SK-N-SH (cell line): ENCODE results near the gene ZMYND8. TPM values are rescaled to one million over a fixed set of nuclear protein-coding genes. Genes with fewer than 3 reads are reported as not detected.
A peak's percentile ranks its signal among the peaks of the same experiment; 100 is the strongest.
"Not testable (repeated sequence)": the region's sequence is repeated elsewhere in the genome, so short reads cannot be mapped to it uniquely, and the experiment has no call there.

ENCODE experiments used
- CTCF ChIA-PET: fragments of 300-600, 350-600 bp; formaldehyde crosslinking; extraction: SDS; loops from one replicate; lab custom pipeline; 2021; lab: Yijun Ruan, JAX
- POLR2A ChIA-PET: fragments of 350-600 bp; sonication (Branson Sonifier 250); formaldehyde crosslinking; extraction: SDS; loops from one replicate; lab custom pipeline; 2020; ENCODE audit warnings: antibody characterized with exemption, inconsistent platforms; lab: Yijun Ruan, JAX
- DNase-seq: peaks from one replicate; pipeline ENCODE4 v3.0.0; 2012
- H2AFZ ChIP-seq: fragments of 200-600 bp; sonication (generic); 2 replicates; pipeline ENCODE4 v1.8.1; 2016; ENCODE audit warnings: antibody characterized with exemption, mild to moderate bottlenecking, low read depth
- H3F3A ChIP-seq: fragments of 200-600 bp; sonication (generic); replicated peaks from 2 replicates; pipeline ENCODE3; 2016; ENCODE audit warnings: antibody characterized with exemption, mild to moderate bottlenecking; ENCODE audit not compliant: insufficient read depth
- H3K27ac ChIP-seq, 2 experiments: fragments of 200-500 bp in 1 of 2; fragments of 200-600 bp in 1 of 2; sonication (Bioruptor generic) in 1 of 2; sonication (generic), shearing (Covaris generic) in 1 of 2; 2 replicates each; pipeline versions ENCODE4 v1.5.1 to v1.6.1; 2014 to 2016; ENCODE audit warnings: low read depth in 2 of 2, inconsistent platforms in 1 of 2, low read length in 1 of 2, mild to moderate bottlenecking in 1 of 2, mixed read lengths in 1 of 2
- H3K27me3 ChIP-seq: fragments of 200-600 bp; sonication (generic), shearing (Covaris generic); 2 replicates; pipeline ENCODE4 v1.6.1; 2016; ENCODE audit warnings: mixed run types; ENCODE audit not compliant: insufficient read depth
- H3K36me3 ChIP-seq, 2 experiments: fragments of 200-500 bp in 1 of 2; fragments of 200-600 bp in 1 of 2; sonication (Bioruptor generic) in 1 of 2; sonication (generic) in 1 of 2; replicated peaks in 1 of 2; 2 replicates each; pipeline versions ENCODE3 to v1.5.1; 2014 to 2016; ENCODE audit warnings: low read length in 1 of 2, mild to moderate bottlenecking in 1 of 2; ENCODE audit not compliant: insufficient read depth in 2 of 2, control insufficient read depth in 1 of 2
- H3K4me1 ChIP-seq, 2 experiments: fragments of 200-500 bp in 1 of 2; fragments of 200-600 bp in 1 of 2; sonication (Bioruptor generic) in 1 of 2; sonication (generic), shearing (Covaris generic) in 1 of 2; 2 replicates each; pipeline versions ENCODE4 v1.5.1 to v1.6.1; 2014 to 2016; ENCODE audit warnings: low read depth in 1 of 2, low read length in 1 of 2, mixed run types in 1 of 2; ENCODE audit not compliant: insufficient read depth in 2 of 2, control insufficient read depth in 1 of 2
- H3K4me2 ChIP-seq: fragments of 200-600 bp; sonication (generic), shearing (Covaris generic); 2 replicates; pipeline ENCODE4 v1.6.1; 2017; ENCODE audit warnings: mixed run types
- H3K4me3 ChIP-seq, 2 experiments: fragments of 200-500 bp in 1 of 2; fragments of 200-600 bp in 1 of 2; sonication (Bioruptor generic) in 1 of 2; sonication (generic), shearing (Covaris generic) in 1 of 2; 2 replicates each; pipeline versions ENCODE4 v1.5.1 to v1.8.1; 2014 to 2016; ENCODE audit warnings: low read depth in 2 of 2, inconsistent platforms in 1 of 2, low read length in 1 of 2, mild to moderate bottlenecking in 1 of 2, mixed read lengths in 1 of 2, moderate library complexity in 1 of 2
- H3K79me2 ChIP-seq: fragments of 200-600 bp; sonication (generic); 2 replicates; pipeline ENCODE4 v1.8.1; 2017; ENCODE audit warnings: mild to moderate bottlenecking; ENCODE audit not compliant: insufficient read depth
- H3K9ac ChIP-seq: fragments of 200-600 bp; sonication (generic); 2 replicates; pipeline ENCODE4 v1.6.1; 2017; ENCODE audit warnings: mixed run types
- H3K9me2 ChIP-seq: fragments of 200-600 bp; sonication (generic); 2 replicates; pipeline ENCODE4 v1.6.1; 2017; ENCODE audit warnings: mixed run types
- H3K9me3 ChIP-seq: fragments of 200-600 bp; sonication (generic); 2 replicates; pipeline ENCODE4 v1.6.1; 2017; ENCODE audit warnings: mixed run types, mild to moderate bottlenecking, moderate library complexity
- H4K20me1 ChIP-seq: fragments of 200-600 bp; sonication (generic); 2 replicates; pipeline ENCODE4 v1.6.1; 2017; ENCODE audit warnings: mild to moderate bottlenecking, mixed run types; ENCODE audit not compliant: insufficient read depth
- ELF1 ChIP-seq: IDR thresholded peaks from 2 replicates; pipeline ENCODE4 v1.4.0; 2012
- EZH2phosphoT487 ChIP-seq: fragments of 200-600 bp; sonication (generic); IDR thresholded peaks from 2 replicates; pipeline ENCODE4 v1.6.1; 2017; ENCODE audit warnings: low read depth, mixed run types, mild to moderate bottlenecking, antibody characterized with exemption, moderate library complexity, borderline replicate concordance
- GATA2 ChIP-seq: sonication (generic); formaldehyde crosslinking; IDR thresholded peaks from 2 replicates; pipeline ENCODE4 v1.5.0; 2020; ENCODE audit warnings: mild to moderate bottlenecking, missing genetic modification reagents
- JUND ChIP-seq: IDR thresholded peaks from 2 replicates; pipeline ENCODE4 v1.4.0; 2012
- MEF2A ChIP-seq: IDR thresholded peaks from 2 replicates; pipeline ENCODE4 v1.4.0; 2012; ENCODE audit warnings: low read depth, borderline replicate concordance
- MXI1 ChIP-seq: IDR thresholded peaks from 2 replicates; pipeline ENCODE4 v1.6.1; 2012; ENCODE audit warnings: mild to moderate bottlenecking, low read depth, low read length, improper control_type of control experiment
- RAD21 ChIP-seq: IDR thresholded peaks from 2 replicates; pipeline ENCODE4 v1.6.1; 2012; ENCODE audit warnings: mild to moderate bottlenecking, low read length
- SIN3A ChIP-seq: IDR thresholded peaks from 2 replicates; pipeline ENCODE4 v1.6.1; 2012; ENCODE audit warnings: low read depth, mild to moderate bottlenecking, low read length, moderate library complexity, borderline replicate concordance
- SMC3 ChIP-seq: IDR thresholded peaks from 2 replicates; pipeline ENCODE4 v1.6.1; 2012; ENCODE audit warnings: low read depth, low read length, improper control_type of control experiment
- TAF1 ChIP-seq: IDR thresholded peaks from 2 replicates; pipeline ENCODE4 v1.6.1; 2012; ENCODE audit warnings: low read depth, mild to moderate bottlenecking, low read length, moderate library complexity, borderline replicate concordance
- TCF12 ChIP-seq: IDR thresholded peaks from 2 replicates; pipeline ENCODE4 v1.4.0; 2012
- TEAD4 ChIP-seq: IDR thresholded peaks from 2 replicates; pipeline ENCODE4 v1.4.0; 2012; ENCODE audit warnings: mild to moderate bottlenecking, borderline replicate concordance; ENCODE audit not compliant: insufficient read depth
- WGBS: methylation state at CpG from one replicate; pipeline ENCODE4 v1.1.6; 2017; ENCODE audit warnings: low lambda C conversion rate; 5-methylcytosine and 5-hydroxymethylcytosine counted together
- polyA plus RNA-seq, 3 experiments: library from polyadenylated mRNA; depleted of rRNA; stranded (reverse); fragments of >200 nt; gene quantifications; 2 replicates each; pipeline ENCODE4 v1.2.3, GENCODE V29; 2012
- TF ChIP-seq, protein P1 (sequence below): IDR thresholded peaks from 2 replicates; pipeline ENCODE4 v1.4.0; 2012; ENCODE audit warnings: low read depth, borderline replicate concordance
- TF ChIP-seq, protein P2 (sequence below): IDR thresholded peaks from 2 replicates; pipeline ENCODE4; 2012
- TF ChIP-seq, protein P3 (sequence below): IDR thresholded peaks from 2 replicates; pipeline ENCODE4 v1.4.0; 2012; ENCODE audit warnings: low read depth

Gene ZMYND8
- polyA plus RNA-seq, 1 of the 3 experiments (the other 2 are of a cell fraction): 25.3 TPM

DNA sequence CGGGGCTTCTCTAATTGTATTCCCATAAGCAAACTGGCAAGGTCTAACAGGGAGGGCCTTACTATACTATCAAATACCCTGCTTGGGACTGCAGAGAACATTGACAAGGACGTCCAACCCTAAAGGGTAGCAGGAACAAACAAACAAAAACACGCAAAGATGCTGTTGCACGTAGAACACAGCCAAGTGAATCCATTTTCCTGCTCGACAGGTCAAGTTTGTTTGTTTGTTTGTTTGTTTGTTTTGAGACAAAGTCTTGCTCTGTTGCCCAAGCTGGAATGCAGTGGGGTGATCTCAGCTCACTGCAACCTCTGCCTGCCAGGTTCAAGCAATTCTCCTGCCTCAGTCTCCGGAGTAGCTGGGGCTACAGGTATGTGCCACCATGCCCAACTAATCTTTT, 91.3 kb downstream of the ZMYND8 start:
- TF ChIP-seq JUND (no peak), EZH2phosphoT487 (no peak), TAF1 (no peak), GATA2 (CRISPR knock-in tag) (no peak), SMC3 (no peak), TEAD4 (no peak), TCF12 (no peak), RAD21 (no peak), MEF2A (no peak), SIN3A (no peak), ELF1 (no peak)
- TF ChIP-seq, protein P1, sequence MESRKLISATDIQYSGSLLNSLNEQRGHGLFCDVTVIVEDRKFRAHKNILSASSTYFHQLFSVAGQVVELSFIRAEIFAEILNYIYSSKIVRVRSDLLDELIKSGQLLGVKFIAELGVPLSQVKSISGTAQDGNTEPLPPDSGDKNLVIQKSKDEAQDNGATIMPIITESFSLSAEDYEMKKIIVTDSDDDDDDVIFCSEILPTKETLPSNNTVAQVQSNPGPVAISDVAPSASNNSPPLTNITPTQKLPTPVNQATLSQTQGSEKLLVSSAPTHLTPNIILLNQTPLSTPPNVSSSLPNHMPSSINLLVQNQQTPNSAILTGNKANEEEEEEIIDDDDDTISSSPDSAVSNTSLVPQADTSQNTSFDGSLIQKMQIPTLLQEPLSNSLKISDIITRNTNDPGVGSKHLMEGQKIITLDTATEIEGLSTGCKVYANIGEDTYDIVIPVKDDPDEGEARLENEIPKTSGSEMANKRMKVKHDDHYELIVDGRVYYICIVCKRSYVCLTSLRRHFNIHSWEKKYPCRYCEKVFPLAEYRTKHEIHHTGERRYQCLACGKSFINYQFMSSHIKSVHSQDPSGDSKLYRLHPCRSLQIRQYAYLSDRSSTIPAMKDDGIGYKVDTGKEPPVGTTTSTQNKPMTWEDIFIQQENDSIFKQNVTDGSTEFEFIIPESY: no peak
- TF ChIP-seq, protein P2, sequence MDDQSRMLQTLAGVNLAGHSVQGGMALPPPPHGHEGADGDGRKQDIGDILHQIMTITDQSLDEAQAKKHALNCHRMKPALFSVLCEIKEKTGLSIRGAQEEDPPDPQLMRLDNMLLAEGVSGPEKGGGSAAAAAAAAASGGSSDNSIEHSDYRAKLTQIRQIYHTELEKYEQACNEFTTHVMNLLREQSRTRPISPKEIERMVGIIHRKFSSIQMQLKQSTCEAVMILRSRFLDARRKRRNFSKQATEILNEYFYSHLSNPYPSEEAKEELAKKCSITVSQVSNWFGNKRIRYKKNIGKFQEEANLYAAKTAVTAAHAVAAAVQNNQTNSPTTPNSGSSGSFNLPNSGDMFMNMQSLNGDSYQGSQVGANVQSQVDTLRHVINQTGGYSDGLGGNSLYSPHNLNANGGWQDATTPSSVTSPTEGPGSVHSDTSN: no peak
- TF ChIP-seq, protein P3, sequence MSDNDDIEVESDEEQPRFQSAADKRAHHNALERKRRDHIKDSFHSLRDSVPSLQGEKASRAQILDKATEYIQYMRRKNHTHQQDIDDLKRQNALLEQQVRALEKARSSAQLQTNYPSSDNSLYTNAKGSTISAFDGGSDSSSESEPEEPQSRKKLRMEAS: no peak
- TF ChIP-seq, all 33 proteins: peak for 0
- ChIA-PET CTCF (interaction anchor here (4.0 to 4.6 kb wide), 2 partner anchors 8 to 119 kb away, joined by 34 to 38 read pairs; no protein-coding TSS in a partner anchor), POLR2A (no interaction called here)
- no peaks in the 10 kb centered on the region for H3K9me3 ChIP-seq
- no peak for DNase-seq
- H3K27ac ChIP-seq: 0 out of 4 replicates have a peak overlapping the region, but pooled peaks of 1 of the 2 experiments have one; percentile 3
- no peaks in the 10 kb centered on the region for H3K9me2 ChIP-seq
- H3K79me2 ChIP-seq: peaks cover 80% of the 10 kb centered on the region
- H3K27me3 ChIP-seq: no peaks in the 10 kb centered on the region
- no peak overlapping the region for H2AFZ ChIP-seq
- no peak overlapping the region for H3K4me3 ChIP-seq
- no peaks in the 10 kb centered on the region for H3F3A ChIP-seq
- H3K4me1 ChIP-seq: peaks cover 0 to 51% of the 10 kb centered on the region in 2 experiments; a peak in 2 of 4 replicates
- H4K20me1 ChIP-seq: peaks cover 4% of the 10 kb centered on the region; the same call in 1 of the 2 replicates
- no peak overlapping the region for H3K9ac ChIP-seq
- H3K36me3 ChIP-seq: peaks cover 10 to 60% of the 10 kb centered on the region in 2 experiments
- WGBS: 93% methylated on average over 6 of the region's 6 CpGs
- H3K4me2 ChIP-seq: no peak overlapping the region

DNA sequence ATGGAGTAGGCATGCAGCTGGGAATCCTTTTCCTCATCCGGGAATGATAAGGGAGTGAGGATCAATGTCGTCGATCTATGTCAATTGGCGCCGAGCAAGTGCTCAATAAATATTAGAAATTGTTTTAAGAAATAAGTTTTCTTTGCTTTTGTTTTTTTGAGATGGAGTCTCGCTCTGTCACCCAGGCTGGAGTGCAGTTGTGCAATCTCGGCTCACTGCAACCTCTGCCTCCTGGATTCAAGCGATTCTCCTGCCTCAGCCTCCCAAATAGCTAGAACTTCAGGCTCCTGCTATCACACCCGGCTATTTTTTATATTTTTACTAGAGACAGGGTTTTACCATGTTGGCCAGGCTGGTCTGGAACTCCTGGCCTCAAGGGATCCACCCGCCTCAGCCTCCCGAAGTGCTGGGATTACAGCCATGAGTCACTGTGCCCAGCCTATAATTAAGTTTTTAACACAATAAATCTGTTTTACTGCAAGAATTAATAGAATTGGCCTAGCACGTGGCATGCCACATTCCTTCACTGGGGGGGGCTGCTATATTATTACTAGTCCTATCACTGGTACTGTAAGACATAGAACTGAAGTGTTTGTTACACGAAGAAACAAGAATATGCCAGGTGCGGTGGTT, 92.2 kb downstream of the ZMYND8 start:
- Histone ChIP-seq H3K27ac (peak overlapping the region; percentile 8 to 94; a peak in 2 of 4 replicates), H3K36me3 (peaks cover 10 to 53% of the 10 kb centered on the region in 2 experiments), H3K79me2 (peaks cover 75% of the 10 kb centered on the region)
- not testable (repeated sequence) for H2AFZ ChIP-seq, H3K27me3 ChIP-seq, H3K4me3 ChIP-seq, H4K20me1 ChIP-seq, H3K9me2 ChIP-seq, H3K9me3 ChIP-seq, H3F3A ChIP-seq, H3K9ac ChIP-seq
- 82% methylated on average over 14 of the region's 14 CpGs for WGBS
- CTCF ChIA-PET: interaction anchor here (0.6 to 4.6 kb wide), 11 partner anchors 9 to 512 kb away, joined by 3 to 38 read pairs (median 4); no protein-coding TSS in a partner anchor
- peak; percentile 3; the same call in 1 of the 2 replicates for TF ChIP-seq MXI1
- TF ChIP-seq, all 33 proteins: peak for 1; not testable (repeated sequence) for 32
- POLR2A ChIA-PET, H3K4me2 ChIP-seq, DNase-seq: not testable (repeated sequence)
- peaks cover 0 to 44% of the 10 kb centered on the region in 2 experiments; a peak in 2 of 4 replicates for H3K4me1 ChIP-seq
